OCI-LY7 (cell line): Measurements from ENCODE around the gene VARS2. TPM values are rescaled to one million over a fixed set of nuclear protein-coding genes. Genes with fewer than 3 reads are reported as not detected.

Source experiments
- BruUV-seq: library from RNA; stranded (reverse); fragments of 400-500 nt; replicated peaks from 2 replicates; lab custom pipeline; 2021; lab: Mats Ljungman, UMichigan
- CTCF ChIA-PET: fragments of 300-600 bp; sonication (Branson Sonifier 250); formaldehyde crosslinking; loops from one replicate; lab custom pipeline; 2022; ENCODE audit warnings: antibody characterized with exemption; ENCODE audit not compliant: unreplicated experiment; lab: Charles Lee
- POLR2A ChIA-PET: fragments of 300-600 bp; sonication (Branson Sonifier 250); formaldehyde crosslinking; loops from one replicate; lab custom pipeline; 2022; ENCODE audit warnings: antibody characterized with exemption; lab: Charles Lee
- DNase-seq: peaks from one replicate; pipeline ENCODE4 v3.0.0-alpha.2; 2015; ENCODE audit warnings: low spot score
- H2AFZ ChIP-seq: fragments of 200-600 bp; sonication (generic), shearing (Covaris generic); 2 replicates; pipeline ENCODE4 v1.6.1; 2014; ENCODE audit warnings: mild to moderate bottlenecking, antibody characterized with exemption, low read length, moderate library complexity
- H3K27ac ChIP-seq: fragments of 200-600 bp; sonication (generic); 2 replicates; pipeline ENCODE4 v1.5.1; 2014; ENCODE audit warnings: mixed run types, low read depth, mild to moderate bottlenecking, moderate library complexity, low read length, inconsistent platforms; ENCODE audit not compliant: poor library complexity, severe bottlenecking
- H3K36me3 ChIP-seq: fragments of 200-600 bp; sonication (generic); 2 replicates; pipeline ENCODE4 v1.6.1; 2014; ENCODE audit warnings: mild to moderate bottlenecking, antibody characterized with exemption, low read length, moderate library complexity, mixed read lengths; ENCODE audit not compliant: insufficient read depth
- H3K4me1 ChIP-seq: fragments of 200-600 bp; sonication (generic); 2 replicates; pipeline ENCODE4 v1.5.1; 2014; ENCODE audit warnings: mild to moderate bottlenecking, low read length; ENCODE audit not compliant: insufficient read depth, poor library complexity, severe bottlenecking
- H3K4me2 ChIP-seq: fragments of 200-600 bp; sonication (generic); 2 replicates; pipeline ENCODE4 v1.6.1; 2014; ENCODE audit warnings: mild to moderate bottlenecking, low read length
- H3K4me3 ChIP-seq: fragments of 200-600 bp; sonication (generic); 2 replicates; pipeline ENCODE4 v1.5.1; 2014; ENCODE audit warnings: mild to moderate bottlenecking, low read depth, low read length; ENCODE audit not compliant: poor library complexity, severe bottlenecking
- H3K79me2 ChIP-seq: fragments of 200-600 bp; sonication (generic); 2 replicates; pipeline ENCODE4 v1.6.1; 2016; ENCODE audit warnings: low read depth, mild to moderate bottlenecking, low read length, moderate library complexity, mixed read lengths; ENCODE audit not compliant: insufficient read depth
- H3K9me2 ChIP-seq: fragments of 200-600 bp; sonication (generic); 2 replicates; pipeline ENCODE4 v1.6.1; 2016; ENCODE audit warnings: mild to moderate bottlenecking, low read length, mixed read lengths; ENCODE audit not compliant: insufficient read depth
- H3K9me3 ChIP-seq: fragments of 200-600 bp; sonication (generic); 2 replicates; pipeline ENCODE4 v1.6.1; 2014; ENCODE audit warnings: mild to moderate bottlenecking, mixed run types, low read length, mixed read lengths
- H4K20me1 ChIP-seq: fragments of 200-600 bp; sonication (generic); 2 replicates; pipeline ENCODE4 v1.6.1; 2014; ENCODE audit warnings: mild to moderate bottlenecking, antibody characterized with exemption, low read length, moderate library complexity, mixed read lengths; ENCODE audit not compliant: insufficient read depth
- EZH2phosphoT487 ChIP-seq: fragments of 200-600 bp; sonication (generic); IDR thresholded peaks from 2 replicates; pipeline ENCODE4 v1.6.1; 2018; ENCODE audit warnings: low read depth, borderline replicate concordance, mild to moderate bottlenecking, mixed run types, antibody characterized with exemption, low read length, moderate library complexity, mixed read lengths
- intact Hi-C: fragments of 100-400 bp; cut with micrococcal nuclease; formaldehyde crosslinking; loops from one replicate; pipeline ENCODE4 v1.10.0; 2022; ENCODE audit not compliant: unreplicated experiment
- total RNA-seq, 2 experiments: library from RNA; depleted of rRNA in 1 of 2; stranded (reverse); fragments of >200 nt in 1 of 2; shearing (Covaris generic) in 1 of 2; gene quantifications; 2 replicates each; pipeline ENCODE4 v1.2.3, GENCODE V29; 2014 to 2022
- TF ChIP-seq, protein P1 (sequence below): fragments of 200-600 bp; sonication (generic); conservative IDR thresholded peaks from 2 replicates; pipeline ENCODE4 v1.5.1; 2014; ENCODE audit warnings: mild to moderate bottlenecking, antibody characterized with exemption, low read length, moderate library complexity, mixed read lengths

The VARS2 gene
- total RNA-seq, 2 experiments from 2014 or later = 81.8 to 98.9 TPM

DNA sequence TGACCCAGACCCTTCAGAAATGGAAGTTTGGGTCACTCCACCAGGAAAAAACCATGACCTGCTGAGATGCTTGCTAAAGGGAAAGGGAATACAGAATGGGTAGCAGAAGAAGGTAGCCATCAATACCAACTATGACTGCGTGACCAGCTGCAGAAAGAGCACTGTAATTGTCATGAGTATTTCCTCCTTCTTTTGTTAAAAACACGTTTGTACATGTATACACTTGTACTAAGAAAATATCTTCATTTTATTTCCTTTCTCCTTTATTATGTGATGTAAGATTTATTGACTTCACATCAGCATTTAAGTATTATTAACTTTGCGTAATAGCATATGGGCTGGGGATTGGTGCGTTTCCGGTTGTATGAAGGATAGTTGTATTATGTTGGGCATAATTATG lies 56.9 kb downstream of the VARS2 start:
- no peak for DNase-seq
- Histone ChIP-seq H3K4me1 (no peaks in the 10 kb centered on the region), H4K20me1 (no peaks in the 10 kb centered on the region), H3K4me2 (no peak overlapping the region), H3K9me3 (no peaks in the 10 kb centered on the region), H2AFZ (no peak overlapping the region), H3K4me3 (no peak overlapping the region), H3K9me2 (no peaks in the 10 kb centered on the region), H3K27ac (no peak overlapping the region), H3K36me3 (no peaks in the 10 kb centered on the region), H3K79me2 (no peaks in the 10 kb centered on the region)
- intact Hi-C loops = no loop called here
- no TSS peak for BruUV-seq
- ChIA-PET POLR2A (no interaction called here), CTCF (no interaction called here)
- no peak for TF ChIP-seq EZH2phosphoT487
- TF ChIP-seq, protein P1, sequence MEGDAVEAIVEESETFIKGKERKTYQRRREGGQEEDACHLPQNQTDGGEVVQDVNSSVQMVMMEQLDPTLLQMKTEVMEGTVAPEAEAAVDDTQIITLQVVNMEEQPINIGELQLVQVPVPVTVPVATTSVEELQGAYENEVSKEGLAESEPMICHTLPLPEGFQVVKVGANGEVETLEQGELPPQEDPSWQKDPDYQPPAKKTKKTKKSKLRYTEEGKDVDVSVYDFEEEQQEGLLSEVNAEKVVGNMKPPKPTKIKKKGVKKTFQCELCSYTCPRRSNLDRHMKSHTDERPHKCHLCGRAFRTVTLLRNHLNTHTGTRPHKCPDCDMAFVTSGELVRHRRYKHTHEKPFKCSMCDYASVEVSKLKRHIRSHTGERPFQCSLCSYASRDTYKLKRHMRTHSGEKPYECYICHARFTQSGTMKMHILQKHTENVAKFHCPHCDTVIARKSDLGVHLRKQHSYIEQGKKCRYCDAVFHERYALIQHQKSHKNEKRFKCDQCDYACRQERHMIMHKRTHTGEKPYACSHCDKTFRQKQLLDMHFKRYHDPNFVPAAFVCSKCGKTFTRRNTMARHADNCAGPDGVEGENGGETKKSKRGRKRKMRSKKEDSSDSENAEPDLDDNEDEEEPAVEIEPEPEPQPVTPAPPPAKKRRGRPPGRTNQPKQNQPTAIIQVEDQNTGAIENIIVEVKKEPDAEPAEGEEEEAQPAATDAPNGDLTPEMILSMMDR = no peak

- H4K20me1 ChIP-seq = no peaks in the 10 kb centered on the region
- no peak overlapping the region for H3K4me3 ChIP-seq
- H3K27ac ChIP-seq = no peak overlapping the region
- no peak for TF ChIP-seq EZH2phosphoT487
- TF ChIP-seq, protein P1 = no peak
- intact Hi-C loops = no loop called here
- ChIA-PET CTCF (no interaction called here), POLR2A (no interaction called here)
- no peak overlapping the region for H2AFZ ChIP-seq
- no peak for DNase-seq
- BruUV-seq = no TSS peak
- no peaks in the 10 kb centered on the region for H3K9me3 ChIP-seq
- no peaks in the 10 kb centered on the region for H3K79me2 ChIP-seq
- H3K4me1 ChIP-seq = no peaks in the 10 kb centered on the region
- no peaks in the 10 kb centered on the region for H3K36me3 ChIP-seq
- H3K9me2 ChIP-seq = no peaks in the 10 kb centered on the region
- no peak overlapping the region for H3K4me2 ChIP-seq
Measured at GRCh38 chr6:30972816-30973215, 58.8 kb downstream of the VARS2 start.

- H4K20me1 ChIP-seq = no peaks in the 10 kb centered on the region
- H3K4me3 ChIP-seq = no peak overlapping the region
- H2AFZ ChIP-seq = no peak overlapping the region
- H3K4me2 ChIP-seq = no peak overlapping the region
- no peaks in the 10 kb centered on the region for H3K36me3 ChIP-seq
- H3K27ac ChIP-seq = no peak overlapping the region
- TF ChIP-seq EZH2phosphoT487 = no peak
- TF ChIP-seq, protein P1 = 0 out of 2 replicates have a peak, but pooled peaks have one; percentile 18
- H3K9me2 ChIP-seq = no peaks in the 10 kb centered on the region
- intact Hi-C loops = no loop called here
- H3K9me3 ChIP-seq = no peaks in the 10 kb centered on the region
- no peaks in the 10 kb centered on the region for H3K4me1 ChIP-seq
- no peaks in the 10 kb centered on the region for H3K79me2 ChIP-seq
- CTCF ChIA-PET = no interaction called here
- BruUV-seq = no TSS peak
- no peak for DNase-seq
- POLR2A ChIA-PET = no interaction called here
Measured at GRCh38 chr6:30974490-30975252, 60.6 kb downstream of the VARS2 start.
